SK-N-SH (cell line): ENCODE measurements around the gene CFAP100.

ENCODE experiments used
- CTCF ChIP-seq: fragments of 200-600 bp; sonication (generic); IDR thresholded peaks from 2 replicates; pipeline ENCODE4 v1.6.1; 2017; ENCODE audit warnings: antibody characterized with exemption, mild to moderate bottlenecking, moderate library complexity
- MEF2A ChIP-seq: IDR thresholded peaks from 2 replicates; pipeline ENCODE4 v1.4.0; 2012; ENCODE audit warnings: low read depth, borderline replicate concordance
- RAD21 ChIP-seq: IDR thresholded peaks from 2 replicates; pipeline ENCODE4 v1.6.1; 2012; ENCODE audit warnings: mild to moderate bottlenecking, low read length
- TAF1 ChIP-seq: IDR thresholded peaks from 2 replicates; pipeline ENCODE4 v1.6.1; 2012; ENCODE audit warnings: low read depth, mild to moderate bottlenecking, low read length, moderate library complexity, borderline replicate concordance

GRCh38 chr3:126446791-126447190, 52.1 kb downstream of the CFAP100 start:
- TF ChIP-seq CTCF = no peak
- no peak for TF ChIP-seq TAF1
- no peak for TF ChIP-seq MEF2A
- TF ChIP-seq RAD21 = no peak
